ENCODE data around the gene ACSM4.

ACSM4 gene

DNA sequence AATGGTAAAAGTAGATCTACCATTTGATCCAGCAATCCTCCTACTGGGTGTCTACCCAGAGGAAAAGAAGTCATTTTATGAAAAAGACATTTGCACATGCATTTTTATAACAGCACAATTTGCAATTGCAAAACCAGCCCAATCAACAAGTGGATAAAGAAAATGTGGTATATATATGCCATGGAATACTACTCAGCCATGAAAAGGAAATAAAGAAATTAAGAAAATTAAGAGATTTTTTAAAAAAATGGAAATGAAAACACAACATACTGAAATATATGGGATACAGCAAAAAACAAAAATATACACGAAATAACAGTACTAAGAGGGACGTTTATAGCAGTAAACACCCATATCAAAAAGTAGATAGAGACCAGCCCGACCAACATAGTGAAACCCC is 58.9 kb downstream of the ACSM4 start:
- DNase-seq, result no peak
- no peaks in the 10 kb centered on the region for H3K27me3 ChIP-seq
- H3K36me3 ChIP-seq, result peaks cover 16% of the 10 kb centered on the region
- TF ChIP-seq, protein P1, sequence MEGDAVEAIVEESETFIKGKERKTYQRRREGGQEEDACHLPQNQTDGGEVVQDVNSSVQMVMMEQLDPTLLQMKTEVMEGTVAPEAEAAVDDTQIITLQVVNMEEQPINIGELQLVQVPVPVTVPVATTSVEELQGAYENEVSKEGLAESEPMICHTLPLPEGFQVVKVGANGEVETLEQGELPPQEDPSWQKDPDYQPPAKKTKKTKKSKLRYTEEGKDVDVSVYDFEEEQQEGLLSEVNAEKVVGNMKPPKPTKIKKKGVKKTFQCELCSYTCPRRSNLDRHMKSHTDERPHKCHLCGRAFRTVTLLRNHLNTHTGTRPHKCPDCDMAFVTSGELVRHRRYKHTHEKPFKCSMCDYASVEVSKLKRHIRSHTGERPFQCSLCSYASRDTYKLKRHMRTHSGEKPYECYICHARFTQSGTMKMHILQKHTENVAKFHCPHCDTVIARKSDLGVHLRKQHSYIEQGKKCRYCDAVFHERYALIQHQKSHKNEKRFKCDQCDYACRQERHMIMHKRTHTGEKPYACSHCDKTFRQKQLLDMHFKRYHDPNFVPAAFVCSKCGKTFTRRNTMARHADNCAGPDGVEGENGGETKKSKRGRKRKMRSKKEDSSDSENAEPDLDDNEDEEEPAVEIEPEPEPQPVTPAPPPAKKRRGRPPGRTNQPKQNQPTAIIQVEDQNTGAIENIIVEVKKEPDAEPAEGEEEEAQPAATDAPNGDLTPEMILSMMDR (IDR thresholded peaks at IDR 0.05; ENCODE audit: low read depth, low read length), result no peak
- H3K4me3 ChIP-seq (ENCODE audit: low read depth, low read length), result no peak overlapping the region
- peaks cover 4% of the 10 kb centered on the region; the same call in 1 of the 2 replicates for H3K4me1 ChIP-seq
- no peaks in the 10 kb centered on the region; the same call in 1 of the 2 replicates for H3K9me3 ChIP-seq

- H3K4me1 ChIP-seq, result peaks cover 20% of the 10 kb centered on the region
- H3K36me3 ChIP-seq, result no peaks in the 10 kb centered on the region
- peak; percentile 97 for DNase-seq
- TF ChIP-seq, protein P1 (IDR thresholded peaks at IDR 0.05; ENCODE audit: low read depth, low read length), result no peak
- peak overlapping the region; percentile 64 for H3K4me3 ChIP-seq (ENCODE audit: low read depth, low read length)
- no peaks in the 10 kb centered on the region for H3K27me3 ChIP-seq
- no peaks in the 10 kb centered on the region for H3K9me3 ChIP-seq
Measured at GRCh38 chr12:7369274-7369729, 65.4 kb downstream of the ACSM4 start.

DNA sequence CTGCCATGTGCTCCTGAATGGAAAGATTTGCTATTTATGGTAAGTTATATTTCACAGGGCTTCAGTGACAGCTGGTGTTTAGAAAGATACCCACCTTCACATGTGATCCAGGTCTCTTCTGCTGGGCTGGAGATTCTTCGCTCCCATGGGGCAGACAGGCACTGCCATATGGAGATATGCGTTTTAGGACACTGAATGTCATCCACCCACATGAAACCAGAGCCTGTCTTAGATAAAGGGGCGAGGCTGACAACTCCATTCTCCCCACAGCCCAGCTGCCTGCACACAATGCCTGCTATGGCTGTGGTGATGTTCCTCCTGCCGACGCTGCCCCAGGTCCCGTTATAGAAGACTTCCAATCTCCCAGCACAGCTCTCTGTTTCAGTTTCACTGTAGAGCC is 69.4 kb downstream of the ACSM4 start:
- peak overlapping the region; percentile 67 for H3K4me3 ChIP-seq (ENCODE audit: low read depth, low read length)
- no peaks in the 10 kb centered on the region for H3K36me3 ChIP-seq
- H3K27me3 ChIP-seq, result no peaks in the 10 kb centered on the region
- DNase-seq, result peak; percentile 87
- TF ChIP-seq, protein P1 (IDR thresholded peaks at IDR 0.05; ENCODE audit: low read depth, low read length), result no peak
- no peaks in the 10 kb centered on the region for H3K9me3 ChIP-seq
- H3K4me1 ChIP-seq, result peaks cover 19% of the 10 kb centered on the region

GRCh38 chr12:7374423-7375144 is 70.7 kb downstream of the ACSM4 start:
- Histone ChIP-seq H3K36me3 (no peaks in the 10 kb centered on the region), H3K4me1 (peaks cover 16% of the 10 kb centered on the region), H3K9me3 (no peaks in the 10 kb centered on the region), H3K27me3 (no peaks in the 10 kb centered on the region), H3K4me3 (ENCODE audit: low read depth, low read length) (peak overlapping the region; percentile 67)
- DNase-seq, result peak; percentile 90
- TF ChIP-seq, protein P1 (IDR thresholded peaks at IDR 0.05; ENCODE audit: low read depth, low read length), result peak; percentile 95

DNA sequence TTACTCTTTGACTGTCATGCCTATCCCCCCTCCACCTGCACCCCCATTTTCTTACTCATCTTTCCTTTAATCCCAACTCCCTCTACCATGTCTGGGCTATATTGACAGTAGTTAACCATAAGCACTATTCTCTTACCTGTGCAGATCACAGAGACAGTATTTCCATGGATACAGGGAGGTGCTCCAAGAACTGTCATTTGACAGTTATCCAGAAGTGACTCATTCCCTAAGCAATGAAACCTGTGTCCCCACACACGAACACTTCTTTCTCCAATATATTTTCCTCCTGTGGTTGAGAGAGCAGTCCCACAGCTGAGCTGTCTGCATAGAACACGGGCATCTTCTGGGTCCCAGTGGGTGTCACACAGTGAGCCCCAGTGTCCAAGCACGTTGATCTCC is 71.3 kb downstream of the ACSM4 start:
- TF ChIP-seq, protein P1 (IDR thresholded peaks at IDR 0.05; ENCODE audit: low read depth, low read length), result no peak
- Histone ChIP-seq H3K36me3 (no peaks in the 10 kb centered on the region), H3K9me3 (no peaks in the 10 kb centered on the region)

DNA sequence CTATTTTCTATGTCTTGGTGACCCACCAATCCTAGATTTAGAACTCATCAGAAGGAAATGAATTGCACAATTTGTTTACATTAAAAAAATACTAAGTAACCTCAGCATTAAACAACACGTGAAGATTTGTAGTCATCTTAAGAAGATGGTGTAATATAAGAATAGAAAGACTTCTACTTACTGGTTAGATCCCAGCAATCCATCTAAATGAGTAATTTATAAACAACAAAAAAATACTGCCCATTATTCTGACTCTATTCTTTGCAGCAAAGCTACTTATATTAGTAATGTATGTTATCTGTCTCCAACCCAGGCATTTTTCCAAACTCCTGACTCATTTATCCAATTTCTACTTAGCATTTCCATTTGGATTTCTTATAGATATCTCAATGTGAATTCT is 72.3 kb downstream of the ACSM4 start:
- Histone ChIP-seq H3K36me3 (no peaks in the 10 kb centered on the region), H3K4me3 (ENCODE audit: low read depth, low read length) (no peak overlapping the region), H3K27me3 (no peaks in the 10 kb centered on the region), H3K4me1 (peaks cover 3% of the 10 kb centered on the region), H3K9me3 (no peaks in the 10 kb centered on the region)
- TF ChIP-seq, protein P1 (IDR thresholded peaks at IDR 0.05; ENCODE audit: low read depth, low read length), result no peak
- no peak for DNase-seq

More for the DNA sequence above, 71.3 kb downstream of the ACSM4 start:
- Histone ChIP-seq H3K4me3 (ENCODE audit: low read depth, low read length) (no peak overlapping the region), H3K4me1 (peaks cover 11% of the 10 kb centered on the region), H3K27me3 (no peaks in the 10 kb centered on the region)
- DNase-seq, result no peak
